HG02571 (cell line): ENCODE data around the gene ERMN.

Experiments used
- ATAC-seq: cut with Tn5 transposase; IDR thresholded peaks from one replicate; pipeline ENCODE4 v1.9.1; 2021; ENCODE audit warnings: mild to moderate bottlenecking, moderate library complexity; ENCODE audit not compliant: unreplicated experiment

ERMN gene

GRCh38 chr2:157333304-157334047 lies 7.9 kb upstream of the ERMN start:
- ATAC-seq, result no peak

DNA sequence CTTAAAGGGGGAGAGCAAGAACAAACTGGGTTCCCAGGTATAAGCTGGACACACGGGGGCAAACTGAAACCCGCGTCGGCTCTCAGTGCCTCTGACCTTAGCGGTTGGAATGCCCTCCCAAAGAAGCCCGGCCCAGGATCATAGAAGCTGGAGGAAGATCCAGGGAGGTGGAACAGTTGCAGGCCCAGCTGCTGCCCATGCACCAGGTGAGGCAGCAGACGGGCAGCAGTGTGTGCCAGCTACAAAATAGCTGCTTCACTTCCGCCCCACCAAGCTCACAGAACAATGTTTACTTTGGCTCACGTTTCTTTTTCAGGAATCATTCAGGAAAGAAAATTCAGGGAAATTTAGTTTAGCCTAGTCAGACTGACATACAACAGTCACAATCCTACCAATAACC lies 3.9 kb upstream of the ERMN start:
- ATAC-seq, result no peak

DNA sequence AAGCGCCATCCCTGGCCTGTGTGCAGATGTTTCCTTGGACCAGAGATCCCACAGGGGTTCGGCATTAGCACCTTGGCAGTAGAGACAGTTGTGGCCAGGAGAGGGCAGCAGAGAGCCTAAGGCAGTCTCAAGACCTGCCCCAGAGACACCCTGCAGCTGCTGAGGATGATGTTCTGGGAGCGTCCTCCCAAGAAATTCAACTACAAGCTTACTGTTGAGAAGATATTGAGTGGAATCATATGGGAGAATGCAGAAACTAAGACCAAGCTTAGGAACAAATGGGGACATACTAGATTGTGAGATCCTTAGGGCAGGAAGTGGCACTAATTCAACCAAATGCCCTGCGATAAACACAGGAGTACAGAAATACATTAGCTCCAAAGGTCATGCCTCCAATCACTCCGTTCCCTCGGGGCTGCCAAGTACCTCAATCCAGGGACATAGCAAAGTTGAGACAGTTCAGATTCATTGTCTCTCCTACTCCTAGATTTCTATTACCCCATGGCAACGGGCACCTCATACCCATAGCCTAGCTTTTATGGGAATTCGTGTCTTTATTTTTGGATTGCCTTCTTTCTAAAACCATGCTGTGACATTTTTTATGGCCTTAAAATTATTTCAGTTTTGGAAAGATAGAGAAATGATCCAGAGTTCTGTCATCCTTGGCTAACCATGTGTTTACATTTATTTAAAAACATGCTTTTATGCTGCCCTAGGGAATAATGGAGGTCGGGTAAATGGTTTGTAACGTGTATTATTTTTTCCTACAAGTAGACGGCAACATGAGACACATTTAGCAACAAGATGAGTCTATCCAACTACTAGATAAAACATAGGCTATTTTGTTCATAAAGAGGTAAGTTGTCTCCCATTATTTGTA lies 2.2 kb upstream of the ERMN start:
- ATAC-seq, result peak; percentile 99

GRCh38 chr2:157327200-157327599 lies 1.6 kb upstream of the ERMN start:
- peak; percentile 25 for ATAC-seq

DNA sequence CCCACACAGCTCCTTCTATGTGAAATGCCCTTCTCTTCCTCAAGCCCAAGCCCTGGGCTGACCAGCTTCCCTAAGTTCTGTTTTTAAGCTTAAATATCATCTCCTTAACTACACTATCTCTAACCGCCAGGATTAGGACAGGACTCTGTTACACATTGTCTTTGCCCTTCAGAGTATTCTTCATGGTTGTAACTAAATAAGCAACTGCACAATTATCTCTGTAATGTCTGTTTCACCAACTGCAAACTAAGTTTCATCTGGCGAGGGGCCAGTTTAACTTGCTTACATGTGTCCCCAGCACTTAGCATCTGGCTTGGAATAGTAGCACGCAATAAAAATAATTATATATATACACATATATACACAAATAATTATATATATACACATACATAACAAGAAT lies 1.1 kb upstream of the ERMN start:
- no peak for ATAC-seq

- no peak for ATAC-seq
Observed at GRCh38 chr2:157324331-157324843, 1.2 kb downstream of the ERMN start.

DNA sequence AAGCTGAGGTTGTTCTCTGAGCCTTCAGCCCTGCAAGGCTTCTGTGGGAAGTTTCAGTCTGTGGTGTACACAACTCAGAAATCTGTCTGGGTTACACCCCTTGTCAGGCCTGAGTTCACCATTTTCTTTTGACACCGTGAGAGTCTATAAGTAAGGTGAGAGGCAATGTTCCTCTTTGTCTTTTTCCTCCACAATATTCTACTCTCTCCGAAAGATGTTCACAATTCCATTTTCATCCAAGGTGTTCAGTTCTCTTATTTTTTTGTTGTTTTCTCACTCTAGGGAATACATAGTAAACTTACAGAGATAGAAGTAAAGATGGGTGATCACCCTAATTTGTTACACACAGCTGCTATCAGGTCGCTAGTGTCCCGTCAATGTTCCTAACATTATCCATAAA lies 3.2 kb downstream of the ERMN start:
- ATAC-seq, result no peak

DNA sequence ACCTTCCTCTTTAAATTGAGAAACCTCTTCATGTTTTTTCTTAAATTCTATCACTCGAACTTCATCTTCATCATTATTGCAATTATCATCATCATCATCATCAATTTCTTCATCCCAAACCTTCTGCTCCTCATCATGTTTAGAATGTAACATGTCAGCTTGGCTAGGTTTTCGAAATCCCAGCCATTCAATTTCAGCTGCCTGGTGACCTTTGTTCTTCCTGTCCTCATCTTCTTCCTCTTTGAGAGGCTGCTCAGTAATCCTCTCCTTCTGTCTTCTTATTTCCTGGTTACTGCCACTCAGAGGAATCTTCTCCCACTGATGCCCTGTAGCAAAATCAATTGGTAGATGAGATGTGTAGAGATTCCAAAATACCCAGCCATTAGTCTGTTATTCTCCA lies 4.2 kb downstream of the ERMN start:
- ATAC-seq, result no peak

DNA sequence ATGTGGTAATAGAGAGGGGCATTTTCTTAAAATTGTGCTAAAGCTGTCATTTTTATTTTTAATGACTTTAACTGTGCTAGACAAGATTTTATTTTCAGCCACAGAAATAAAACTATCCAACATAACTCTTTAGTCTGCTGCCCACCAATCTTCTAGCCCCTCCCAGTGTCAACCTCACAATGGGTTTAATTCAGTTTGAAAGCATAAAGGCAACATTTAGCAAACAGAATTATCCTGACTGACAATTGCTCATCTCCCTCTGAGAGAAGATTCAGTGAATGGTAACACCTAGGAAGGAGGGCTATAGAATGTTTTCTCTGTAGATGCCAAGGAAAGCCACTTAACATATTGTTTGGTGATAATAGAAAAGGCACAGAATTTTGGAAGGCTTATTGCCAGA lies 5.2 kb downstream of the ERMN start:
- ATAC-seq, result no peak

- no peak for ATAC-seq
Observed at GRCh38 chr2:157319795-157320194, 5.8 kb downstream of the ERMN start.

GRCh38 chr2:157318884-157319283 lies 6.7 kb downstream of the ERMN start:
- ATAC-seq, result no peak

- no peak for ATAC-seq
Observed at GRCh38 chr2:157315901-157316300, 9.7 kb downstream of the ERMN start.

DNA sequence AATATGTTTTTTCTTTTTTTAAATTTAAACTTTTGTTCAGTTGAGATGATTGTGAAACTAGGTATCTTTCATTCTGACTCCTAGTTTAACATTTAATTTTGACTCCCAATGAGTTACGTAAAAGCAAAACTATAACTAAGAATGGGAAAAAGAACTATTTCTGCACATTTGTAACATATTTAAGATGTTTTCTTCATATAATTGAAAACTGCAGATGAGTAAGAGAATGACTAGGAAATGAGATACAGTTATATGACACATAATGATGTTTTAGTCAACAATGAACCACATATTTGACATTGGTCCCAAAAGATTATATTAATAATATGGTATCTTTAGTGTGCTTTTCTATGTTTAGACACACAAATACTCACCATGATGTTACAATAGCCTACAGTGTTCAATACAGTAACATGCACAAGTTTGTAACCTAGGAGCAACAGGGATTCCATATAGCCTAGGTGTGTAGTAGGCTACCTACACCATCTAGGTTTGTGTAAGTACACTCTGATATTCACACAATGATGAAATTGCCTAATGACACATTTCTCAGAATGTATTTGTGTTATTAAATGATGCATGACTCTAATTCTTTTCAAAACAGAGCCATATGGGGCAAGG lies 12.6 kb downstream of the ERMN start:
- no peak for ATAC-seq

- ATAC-seq, result no peak
Observed at GRCh38 chr2:157311706-157312105, 13.9 kb downstream of the ERMN start.

GRCh38 chr2:157309878-157310277 lies 15.7 kb downstream of the ERMN start:
- no peak for ATAC-seq

DNA sequence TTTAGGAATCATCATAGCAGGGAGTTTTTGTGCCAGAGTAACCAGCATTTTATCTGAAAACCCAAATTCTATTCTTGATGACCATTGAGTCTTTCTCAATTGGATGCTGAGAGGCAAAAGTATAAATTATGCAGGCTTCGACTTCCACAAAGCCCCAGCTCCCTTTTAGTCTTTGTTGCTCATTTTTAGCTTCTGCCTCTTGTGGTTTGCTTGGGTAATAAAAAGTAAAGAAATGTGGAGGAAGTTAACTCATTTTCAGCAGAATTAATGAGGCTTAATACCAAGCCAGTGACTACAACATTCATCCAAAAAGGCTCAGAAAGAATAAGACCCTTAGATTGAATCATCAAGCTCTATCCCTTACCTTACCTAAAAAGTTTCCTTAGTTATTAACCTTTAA lies 18.6 kb downstream of the ERMN start:
- no peak for ATAC-seq

DNA sequence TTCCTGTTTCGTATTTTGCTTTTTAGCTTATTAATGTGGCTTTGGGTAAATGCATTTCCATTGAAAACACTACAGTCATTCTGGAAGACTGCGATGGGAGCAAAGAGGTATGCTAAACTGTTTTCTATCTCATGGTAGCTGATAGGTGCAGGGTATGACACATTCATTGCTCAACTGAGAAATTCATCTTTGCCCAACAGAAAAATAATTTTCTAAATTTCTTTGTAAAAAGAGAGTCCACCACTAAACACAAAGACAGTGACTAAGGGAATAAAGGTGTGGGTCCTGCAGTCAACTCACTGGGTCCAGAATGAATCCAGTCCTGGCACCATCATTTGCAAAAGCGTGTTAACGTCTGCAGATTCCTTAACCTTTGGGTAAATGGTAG lies 19.9 kb downstream of the ERMN start:
- ATAC-seq, result no peak

DNA sequence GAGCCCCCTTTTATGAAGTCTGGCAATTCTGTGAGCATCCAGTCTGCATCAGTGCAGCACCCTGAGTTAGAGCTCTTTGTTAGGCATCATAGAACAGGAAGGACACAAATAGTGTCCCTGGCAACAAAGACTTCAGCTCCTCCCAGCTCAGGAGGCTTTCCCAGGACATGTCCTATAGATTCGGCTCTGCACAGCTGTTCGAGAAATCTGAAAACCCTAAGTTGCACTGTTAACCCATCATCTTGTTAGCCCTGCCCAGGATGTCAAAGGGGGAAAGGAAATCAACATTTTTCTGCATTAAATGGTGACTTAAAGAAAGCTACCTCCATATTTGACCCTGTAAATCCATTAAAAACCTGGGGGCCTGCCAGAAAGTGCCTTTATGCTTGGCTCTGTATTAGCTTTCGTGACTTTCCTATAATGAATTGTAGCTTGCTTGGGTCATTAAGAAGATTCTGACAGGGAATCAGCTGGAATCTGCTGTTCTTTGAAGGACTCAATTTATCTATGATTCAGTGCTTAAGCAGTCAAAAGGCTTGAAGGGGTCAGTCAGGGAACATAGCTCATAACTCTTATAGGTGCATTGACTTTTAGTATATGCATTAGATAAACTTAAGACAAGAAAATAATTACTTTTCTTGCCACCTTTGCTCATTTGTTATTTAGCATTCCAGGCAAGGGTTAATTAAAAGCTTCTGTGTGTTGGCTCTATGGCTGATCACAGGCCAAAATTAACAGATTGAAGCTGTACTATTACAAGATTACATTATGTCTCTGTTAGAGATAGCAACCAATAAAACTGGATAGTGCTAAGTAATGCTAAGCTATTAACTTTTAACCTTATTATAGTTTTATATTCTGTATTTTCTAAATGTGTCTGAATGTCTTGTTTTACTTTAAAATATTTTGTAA lies 20.6 kb downstream of the ERMN start:
- ATAC-seq, result no peak

- no peak for ATAC-seq
Observed at GRCh38 chr2:157303612-157304011, 22.0 kb downstream of the ERMN start.

GRCh38 chr2:157302492-157303099 lies 23.0 kb downstream of the ERMN start:
- peak; percentile 56 for ATAC-seq
